Breast epithelium (tissue), 4 donors: Measurements from ENCODE around the gene SUMO4. TPM values are rescaled to one million over a fixed set of nuclear protein-coding genes. Genes with fewer than 3 reads are reported as not detected.
A peak's percentile ranks its signal among the peaks of the same experiment; 100 is the strongest.

Experiments used
- DNase-seq, 2 donors: peaks; one replicate each; pipeline ENCODE4 v3.0.0-alpha.2; 2019; ENCODE audit warnings: low spot score in 2 of 2
- H3K27ac ChIP-seq, 2 donors: fragments of 200-600 bp; sonication (generic) in 1 of 2; one replicate each; pipeline ENCODE4 v1.5.1; 2016 to 2019; ENCODE audit warnings: mild to moderate bottlenecking in 1 of 2
- H3K27me3 ChIP-seq, 2 donors: fragments of 200-600 bp; sonication (generic) in 1 of 2; one replicate each; pipeline versions ENCODE4 v1.5.1 to v1.6.0; 2017 to 2019; ENCODE audit warnings: control low read depth in 1 of 2, mild to moderate bottlenecking in 1 of 2
- H3K36me3 ChIP-seq: fragments of 200-600 bp; one replicate; pipeline ENCODE4 v1.5.1; 2019
- H3K4me1 ChIP-seq, 2 donors: fragments of 200-600 bp; sonication (generic); one replicate each; pipeline ENCODE4 v1.5.1; 2016 to 2019; ENCODE audit warnings: control low read depth in 1 of 2
- H3K4me3 ChIP-seq, 3 donors: fragments of 200-600 bp; sonication (generic); 1 replicate in 2 of 3; 2 replicates in 1 of 3; pipeline ENCODE4 v1.5.1; 2016 to 2019; ENCODE audit warnings: mild to moderate bottlenecking in 3 of 3, moderate library complexity in 2 of 3
- H3K9me3 ChIP-seq, 2 donors: fragments of 200-600 bp; sonication (generic) in 1 of 2; one replicate each; pipeline ENCODE4 v1.5.1; 2016 to 2019; ENCODE audit warnings: control low read depth in 1 of 2
- POLR2A ChIP-seq: fragments of 450-650 bp; IDR thresholded peaks from one replicate; pipeline ENCODE4 v1.6.1; 2016; ENCODE audit warnings: antibody characterized with exemption, mild to moderate bottlenecking, moderate library complexity
- POLR2AphosphoS5 ChIP-seq, 3 donors: sonication (generic); formaldehyde crosslinking; IDR thresholded peaks; one replicate each; pipeline ENCODE4 v1.6.1; 2017; ENCODE audit warnings: antibody characterized with exemption in 3 of 3
- intact Hi-C: fragments of 100-400 bp; cut with DNase I; formaldehyde crosslinking; loops from one replicate; pipeline ENCODE4 v1.15.1; 2023; ENCODE audit warnings: low total_unique reads
- total RNA-seq, 3 donors: library from RNA; depleted of rRNA; stranded (reverse); fragments of >200 nt; gene quantifications; one replicate each; pipeline ENCODE4 v1.1.0, GENCODE V29; 2016
- TF ChIP-seq, protein P1 (sequence below), 3 donors: fragments of 450-650 bp; IDR thresholded peaks; one replicate each; pipeline ENCODE4 v1.5.1; 2016 to 2017; ENCODE audit warnings: antibody characterized with exemption in 3 of 3, mild to moderate bottlenecking in 3 of 3, moderate library complexity in 3 of 3

The SUMO4 gene
- total RNA-seq, 3 donors from 2014 or later: 3.0 to 7.8 (median 5.6) TPM

DNA sequence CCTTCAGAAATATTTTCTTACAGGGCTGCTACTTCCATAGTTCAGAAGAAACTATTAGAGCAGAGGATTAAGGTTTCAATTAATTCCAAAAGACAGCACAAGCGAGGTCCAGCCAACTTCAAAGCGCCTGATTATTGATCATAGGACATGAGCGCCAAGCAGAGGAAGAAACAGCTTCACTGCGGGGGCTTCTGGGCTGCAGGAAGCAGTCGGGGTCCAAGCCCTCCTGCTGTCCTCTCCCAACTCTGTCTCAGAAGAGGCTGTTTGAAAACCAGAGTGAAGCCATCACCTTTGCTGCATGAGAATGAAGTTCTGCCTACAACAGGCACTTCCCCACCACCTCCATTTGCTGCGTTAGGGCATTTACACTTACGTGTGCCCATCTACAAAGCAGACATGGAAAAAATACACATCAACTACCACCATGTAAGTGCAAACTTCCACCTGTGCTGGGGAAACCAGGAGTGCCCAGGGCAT, 23.9 kb downstream of the SUMO4 start:
- no peaks in the 10 kb centered on the region for H3K36me3 ChIP-seq
- no peak overlapping the region for H3K4me3 ChIP-seq
- H3K4me1 ChIP-seq: no peaks in the 10 kb centered on the region
- no peak for DNase-seq
- H3K27me3 ChIP-seq: no peaks in the 10 kb centered on the region
- H3K27ac ChIP-seq: peak overlapping the region; percentile 45 to 60
- H3K9me3 ChIP-seq: no peaks in the 10 kb centered on the region
- intact Hi-C loops: loop anchor here (5.0 to 10.0 kb wide), 2 partner anchors 329 to 828 kb away; no protein-coding TSS in a partner anchor
- TF ChIP-seq POLR2A (no peak), POLR2AphosphoS5 (IDR thresholded peaks at IDR 0.05) (no peak)
- TF ChIP-seq, protein P1, sequence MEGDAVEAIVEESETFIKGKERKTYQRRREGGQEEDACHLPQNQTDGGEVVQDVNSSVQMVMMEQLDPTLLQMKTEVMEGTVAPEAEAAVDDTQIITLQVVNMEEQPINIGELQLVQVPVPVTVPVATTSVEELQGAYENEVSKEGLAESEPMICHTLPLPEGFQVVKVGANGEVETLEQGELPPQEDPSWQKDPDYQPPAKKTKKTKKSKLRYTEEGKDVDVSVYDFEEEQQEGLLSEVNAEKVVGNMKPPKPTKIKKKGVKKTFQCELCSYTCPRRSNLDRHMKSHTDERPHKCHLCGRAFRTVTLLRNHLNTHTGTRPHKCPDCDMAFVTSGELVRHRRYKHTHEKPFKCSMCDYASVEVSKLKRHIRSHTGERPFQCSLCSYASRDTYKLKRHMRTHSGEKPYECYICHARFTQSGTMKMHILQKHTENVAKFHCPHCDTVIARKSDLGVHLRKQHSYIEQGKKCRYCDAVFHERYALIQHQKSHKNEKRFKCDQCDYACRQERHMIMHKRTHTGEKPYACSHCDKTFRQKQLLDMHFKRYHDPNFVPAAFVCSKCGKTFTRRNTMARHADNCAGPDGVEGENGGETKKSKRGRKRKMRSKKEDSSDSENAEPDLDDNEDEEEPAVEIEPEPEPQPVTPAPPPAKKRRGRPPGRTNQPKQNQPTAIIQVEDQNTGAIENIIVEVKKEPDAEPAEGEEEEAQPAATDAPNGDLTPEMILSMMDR (IDR thresholded peaks at IDR 0.05): no peak

DNA sequence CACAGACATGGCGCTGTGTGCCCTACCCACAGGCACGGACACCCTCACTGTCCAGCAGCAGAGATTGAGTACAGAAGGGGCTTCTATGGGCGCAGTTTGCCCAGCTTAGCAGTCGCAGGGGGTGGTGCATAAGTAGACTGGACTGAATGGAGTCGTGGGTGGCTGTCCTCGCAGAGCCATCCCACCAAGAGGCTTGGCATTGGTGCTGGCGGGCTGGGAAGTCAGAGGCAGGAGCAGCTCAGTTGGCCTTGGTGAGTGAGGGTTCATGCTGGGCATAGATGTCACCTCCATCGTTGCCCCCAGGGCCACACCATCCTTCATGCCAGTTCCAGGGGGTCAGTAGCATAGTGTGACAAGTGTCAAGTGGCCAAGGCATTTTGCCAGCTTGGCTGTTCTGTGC, 25.2 kb downstream of the SUMO4 start:
- Histone ChIP-seq H3K4me3 (no peak overlapping the region), H3K27me3 (no peaks in the 10 kb centered on the region), H3K27ac (no peak overlapping the region), H3K4me1 (no peaks in the 10 kb centered on the region), H3K9me3 (no peaks in the 10 kb centered on the region), H3K36me3 (no peaks in the 10 kb centered on the region)
- no peak for DNase-seq
- intact Hi-C loops: loop anchor here (1.0 to 10.0 kb wide), 2 partner anchors 330 to 379 kb away; no protein-coding TSS in a partner anchor
- no peak for TF ChIP-seq POLR2A
- TF ChIP-seq, protein P1 (IDR thresholded peaks at IDR 0.05): no peak
- no peak for TF ChIP-seq POLR2AphosphoS5 (IDR thresholded peaks at IDR 0.05)

DNA sequence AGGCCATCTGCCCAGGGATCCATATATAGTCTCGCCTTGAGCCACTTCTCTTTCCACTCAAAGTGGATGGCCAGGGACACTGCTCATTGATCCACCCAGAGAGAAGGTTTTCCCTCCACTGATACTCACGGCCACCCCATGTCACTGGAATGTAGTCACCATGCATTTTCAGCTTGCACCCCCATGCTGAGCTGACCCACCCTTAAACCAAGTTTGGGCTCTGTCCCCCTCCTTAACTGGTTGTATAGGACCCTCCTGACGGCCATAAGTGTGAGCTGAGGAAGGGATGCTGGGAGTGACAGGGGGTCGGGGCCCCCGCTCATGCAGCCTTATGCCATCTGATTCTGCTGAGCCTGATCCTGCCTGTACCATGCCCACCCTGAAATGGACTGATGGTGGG, 25.7 kb downstream of the SUMO4 start:
- no peaks in the 10 kb centered on the region for H3K27me3 ChIP-seq
- H3K4me3 ChIP-seq: no peak overlapping the region
- TF ChIP-seq, protein P1 (IDR thresholded peaks at IDR 0.05): no peak
- TF ChIP-seq POLR2A (no peak), POLR2AphosphoS5 (IDR thresholded peaks at IDR 0.05) (no peak)
- no peaks in the 10 kb centered on the region for H3K4me1 ChIP-seq
- no peaks in the 10 kb centered on the region for H3K9me3 ChIP-seq
- H3K27ac ChIP-seq: no peak overlapping the region
- H3K36me3 ChIP-seq: no peaks in the 10 kb centered on the region
- intact Hi-C loops: loop anchor here (1.0 to 10.0 kb wide), 2 partner anchors 331 to 379 kb away; no protein-coding TSS in a partner anchor
- DNase-seq: no peak

DNA sequence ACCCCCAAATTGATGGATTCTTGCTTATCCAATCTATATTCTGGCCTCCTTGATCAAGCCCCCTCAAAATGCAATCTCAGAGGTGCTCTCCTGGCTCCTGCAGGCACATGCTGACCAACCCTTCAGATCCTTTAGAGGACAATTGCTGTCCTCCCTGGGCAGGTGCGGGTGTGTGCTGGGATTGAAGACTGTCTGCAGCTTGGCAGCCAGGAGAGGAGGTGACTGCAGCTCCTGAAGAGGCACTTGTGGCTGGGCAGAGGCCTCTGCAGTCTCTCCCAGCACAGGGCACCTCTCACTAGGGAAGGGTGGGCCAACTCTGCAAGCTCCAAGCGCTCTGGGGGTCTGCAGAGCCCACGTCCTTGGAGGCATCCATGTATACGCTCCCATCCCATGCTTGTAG, 28.5 kb downstream of the SUMO4 start:
- Histone ChIP-seq H3K9me3 (no peaks in the 10 kb centered on the region), H3K27me3 (no peaks in the 10 kb centered on the region), H3K4me1 (no peaks in the 10 kb centered on the region), H3K36me3 (no peaks in the 10 kb centered on the region), H3K27ac (no peak overlapping the region), H3K4me3 (no peak overlapping the region)
- TF ChIP-seq, protein P1 (IDR thresholded peaks at IDR 0.05): no peak
- TF ChIP-seq POLR2A: no peak
- DNase-seq: no peak
- intact Hi-C loops: loop anchor here (10.0 kb wide), 1 partner anchor 334 kb away; no protein-coding TSS in a partner anchor

DNA sequence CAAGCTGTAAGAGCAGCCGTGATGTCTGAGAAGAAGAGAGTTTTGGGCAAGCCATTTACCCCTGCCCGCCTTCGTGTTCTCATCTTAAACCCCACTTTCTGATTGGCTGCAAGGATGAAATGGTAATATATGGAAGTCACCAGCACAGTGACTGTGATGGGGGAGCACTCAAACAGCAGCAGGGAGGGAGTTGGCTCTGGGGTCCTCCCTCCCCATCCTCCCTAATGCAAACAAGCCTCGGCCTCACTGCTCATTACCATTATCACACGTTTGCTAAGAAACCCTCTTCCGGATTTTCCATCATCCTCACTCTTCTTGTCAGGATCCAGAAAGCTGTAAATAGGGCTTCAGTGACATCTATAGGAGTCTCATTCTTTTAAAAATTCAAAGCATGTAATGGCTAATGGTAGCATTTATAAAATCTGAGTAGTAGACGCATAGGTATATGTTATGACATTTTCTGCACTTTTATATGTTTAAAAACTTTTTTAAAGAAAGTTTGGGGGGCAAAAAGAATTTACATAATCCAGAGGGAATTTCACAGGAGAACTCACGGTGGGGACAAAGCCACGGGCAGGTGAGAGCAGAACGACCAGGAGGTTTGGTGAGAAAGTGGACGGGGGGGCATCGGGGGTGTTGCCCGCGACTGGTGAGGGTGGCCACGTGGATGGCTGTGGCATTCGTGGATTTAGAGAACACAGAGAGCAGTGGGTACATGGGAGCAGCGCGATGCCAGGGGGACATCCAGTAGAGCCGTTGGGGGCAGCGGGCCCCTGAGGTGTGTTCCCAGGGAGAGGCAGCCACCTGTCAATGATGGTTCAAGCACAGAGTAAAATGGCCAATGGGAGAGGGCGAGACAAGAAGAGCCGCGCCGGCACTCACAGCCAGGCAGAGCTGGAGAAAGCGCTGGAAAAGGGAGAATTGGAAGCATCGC, 29.6 kb downstream of the SUMO4 start:
- Histone ChIP-seq H3K27me3 (no peaks in the 10 kb centered on the region), H3K27ac (no peak overlapping the region), H3K36me3 (no peaks in the 10 kb centered on the region), H3K9me3 (no peaks in the 10 kb centered on the region), H3K4me3 (no peak overlapping the region), H3K4me1 (no peaks in the 10 kb centered on the region)
- TF ChIP-seq, protein P1 (IDR thresholded peaks at IDR 0.05): no peak
- TF ChIP-seq POLR2A (no peak), POLR2AphosphoS5 (IDR thresholded peaks at IDR 0.05) (no peak)
- intact Hi-C loops: loop anchor here (10.0 kb wide), 1 partner anchor 335 kb away; no protein-coding TSS in a partner anchor
- no peak for DNase-seq
